Osteoblast (primary cell): ENCODE data around the gene TMEM270. TPM values are rescaled to one million over a fixed set of nuclear protein-coding genes. Genes with fewer than 3 reads are reported as not detected.

Experiments
- DNase-seq: peaks from one replicate; pipeline ENCODE4 v3.0.0; 2011; ENCODE audit warnings: low spot score, mixed read lengths; ENCODE audit not compliant: insufficient read length; ENCODE audit errors: missing footprints
- H2AFZ ChIP-seq: 2 replicates; pipeline ENCODE4 v1.6.0; 2011; ENCODE audit warnings: mild to moderate bottlenecking, low read length
- H3K27ac ChIP-seq: 2 replicates; pipeline ENCODE4 v1.5.1; 2011; ENCODE audit warnings: mild to moderate bottlenecking, low read depth, low read length, moderate library complexity
- H3K27me3 ChIP-seq: 2 replicates; pipeline ENCODE4 v1.6.0; 2012; ENCODE audit warnings: mild to moderate bottlenecking, control low read depth, inconsistent platforms, low read length, moderate library complexity; ENCODE audit not compliant: insufficient read depth
- H3K36me3 ChIP-seq: 2 replicates; pipeline ENCODE4 v1.5.1; 2011; ENCODE audit warnings: mild to moderate bottlenecking, low read length, control low read depth, moderate library complexity; ENCODE audit not compliant: insufficient read depth
- H3K4me1 ChIP-seq: 2 replicates; pipeline ENCODE4 v1.5.1; 2011; ENCODE audit warnings: mild to moderate bottlenecking, low read length, control low read depth, moderate library complexity; ENCODE audit not compliant: insufficient read depth
- H3K4me2 ChIP-seq: 2 replicates; pipeline ENCODE4 v1.6.0; 2011; ENCODE audit warnings: mild to moderate bottlenecking, low read length; ENCODE audit not compliant: insufficient read depth
- H3K4me3 ChIP-seq: fragments of 200-600 bp; sonication (generic); 3 replicates; pipeline ENCODE4 v1.5.1; 2012; ENCODE audit warnings: mild to moderate bottlenecking, low read length, inconsistent platforms; ENCODE audit not compliant: insufficient read depth
- H3K79me2 ChIP-seq: 2 replicates; pipeline ENCODE4 v1.6.0; 2012; ENCODE audit warnings: mild to moderate bottlenecking, low read length, control low read depth, inconsistent platforms; ENCODE audit not compliant: insufficient read depth
- H3K9me3 ChIP-seq: 2 replicates; pipeline ENCODE4 v1.5.1; 2011; ENCODE audit warnings: low read depth, low read length, control low read depth
- H4K20me1 ChIP-seq: 2 replicates; pipeline ENCODE4 v1.6.0; 2012; ENCODE audit warnings: mild to moderate bottlenecking, low read length, control low read depth; ENCODE audit not compliant: insufficient read depth
- total RNA-seq: library from RNA; depleted of rRNA; stranded (reverse); fragments of >200 nt; gene quantifications from 2 replicates; pipeline ENCODE4 v1.2.3, GENCODE V29; 2012
- TF ChIP-seq, protein P1 (sequence below): IDR thresholded peaks from 2 replicates; pipeline ENCODE4 v1.5.1; 2011; ENCODE audit warnings: mild to moderate bottlenecking, low read depth, low read length, moderate library complexity; ENCODE audit errors: extremely low read depth

The TMEM270 gene
- total RNA-seq, 1 donor: not detected

DNA sequence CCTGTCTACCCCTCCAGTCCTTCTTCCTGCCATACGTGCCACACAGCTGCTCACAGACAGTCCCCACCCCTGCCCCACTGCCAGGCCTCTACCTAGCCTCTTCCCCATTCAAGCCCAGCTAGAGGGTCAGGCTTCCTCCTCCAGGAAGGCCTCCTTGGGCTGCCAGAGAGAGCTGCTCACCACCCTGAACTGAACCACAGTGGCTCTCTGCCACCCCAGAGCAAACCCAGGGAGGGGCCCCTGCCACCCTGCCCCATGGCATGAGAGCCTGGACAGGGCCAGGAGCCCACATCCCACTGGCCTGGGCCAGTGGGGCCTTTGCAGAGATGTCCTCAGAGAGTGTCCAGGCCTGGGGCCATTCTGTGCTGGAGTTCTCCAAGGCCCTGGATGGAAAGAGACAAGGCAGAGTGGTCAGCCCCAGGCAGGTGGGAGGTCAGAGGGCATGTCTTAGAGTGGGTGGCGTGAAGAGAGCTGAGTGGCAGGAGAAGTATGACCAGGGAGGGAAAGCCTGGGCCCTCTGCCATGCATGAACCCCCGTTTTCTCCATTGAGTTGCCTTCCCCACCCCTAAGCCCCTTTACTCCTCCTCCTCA, 40.4 kb downstream of the TMEM270 start:
- Histone ChIP-seq H3K9me3 (no peaks in the 10 kb centered on the region), H3K79me2 (no peaks in the 10 kb centered on the region), H4K20me1 (no peaks in the 10 kb centered on the region), H3K4me1 (peaks cover 25% of the 10 kb centered on the region), H3K27me3 (no peaks in the 10 kb centered on the region), H2AFZ (no peak overlapping the region), H3K4me3 (no peak overlapping the region), H3K27ac (peak overlapping the region; percentile 40), H3K36me3 (no peaks in the 10 kb centered on the region), H3K4me2 (no peak overlapping the region)
- DNase-seq: peak; percentile 32
- TF ChIP-seq, protein P1, sequence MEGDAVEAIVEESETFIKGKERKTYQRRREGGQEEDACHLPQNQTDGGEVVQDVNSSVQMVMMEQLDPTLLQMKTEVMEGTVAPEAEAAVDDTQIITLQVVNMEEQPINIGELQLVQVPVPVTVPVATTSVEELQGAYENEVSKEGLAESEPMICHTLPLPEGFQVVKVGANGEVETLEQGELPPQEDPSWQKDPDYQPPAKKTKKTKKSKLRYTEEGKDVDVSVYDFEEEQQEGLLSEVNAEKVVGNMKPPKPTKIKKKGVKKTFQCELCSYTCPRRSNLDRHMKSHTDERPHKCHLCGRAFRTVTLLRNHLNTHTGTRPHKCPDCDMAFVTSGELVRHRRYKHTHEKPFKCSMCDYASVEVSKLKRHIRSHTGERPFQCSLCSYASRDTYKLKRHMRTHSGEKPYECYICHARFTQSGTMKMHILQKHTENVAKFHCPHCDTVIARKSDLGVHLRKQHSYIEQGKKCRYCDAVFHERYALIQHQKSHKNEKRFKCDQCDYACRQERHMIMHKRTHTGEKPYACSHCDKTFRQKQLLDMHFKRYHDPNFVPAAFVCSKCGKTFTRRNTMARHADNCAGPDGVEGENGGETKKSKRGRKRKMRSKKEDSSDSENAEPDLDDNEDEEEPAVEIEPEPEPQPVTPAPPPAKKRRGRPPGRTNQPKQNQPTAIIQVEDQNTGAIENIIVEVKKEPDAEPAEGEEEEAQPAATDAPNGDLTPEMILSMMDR: no peak

DNA sequence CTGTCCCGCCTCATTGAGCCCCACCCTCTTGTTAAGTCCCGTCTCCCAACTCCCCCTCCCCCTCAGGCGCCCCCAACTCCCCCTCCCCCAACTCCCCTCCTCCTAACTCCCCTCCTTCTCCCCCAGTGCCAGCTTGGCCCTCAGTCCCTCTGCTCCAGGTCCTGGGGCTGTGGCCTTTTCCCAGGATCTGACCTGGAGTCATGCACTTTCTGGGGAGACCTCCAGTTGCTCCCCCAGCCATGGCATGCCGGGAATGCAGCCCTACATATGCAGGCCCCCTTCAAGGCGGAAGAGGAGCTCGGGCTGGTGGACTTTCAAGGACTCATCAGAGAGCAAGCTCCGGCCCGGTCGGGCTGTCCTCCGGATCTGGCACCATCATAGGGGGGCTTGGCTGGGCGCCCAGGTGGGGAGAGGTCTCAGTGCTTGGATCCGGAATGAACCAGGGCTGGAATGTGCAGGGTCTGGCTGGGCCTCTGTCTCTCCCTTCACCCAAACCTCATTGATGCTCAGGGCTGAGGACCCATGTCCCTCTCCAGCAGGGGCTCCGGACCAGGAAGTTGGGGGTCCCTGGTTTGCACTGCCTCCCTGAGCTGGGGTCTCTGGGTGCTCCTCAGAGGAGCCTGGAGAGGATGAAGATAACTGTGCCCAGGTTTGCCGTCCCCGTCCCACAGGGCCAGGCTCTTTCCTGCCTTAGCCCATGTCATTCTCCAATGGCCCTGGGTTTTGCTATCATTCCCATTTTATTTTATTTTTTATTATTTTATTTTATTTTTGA, 41.1 kb downstream of the TMEM270 start:
- Histone ChIP-seq H3K4me2 (no peak overlapping the region), H3K27ac (no peak overlapping the region), H3K9me3 (no peaks in the 10 kb centered on the region), H3K79me2 (no peaks in the 10 kb centered on the region), H3K27me3 (no peaks in the 10 kb centered on the region), H2AFZ (no peak overlapping the region), H3K4me3 (no peak overlapping the region), H3K4me1 (peaks cover 18% of the 10 kb centered on the region), H4K20me1 (no peaks in the 10 kb centered on the region), H3K36me3 (no peaks in the 10 kb centered on the region)
- TF ChIP-seq, protein P1: no peak
- peak; percentile 30 for DNase-seq

DNA sequence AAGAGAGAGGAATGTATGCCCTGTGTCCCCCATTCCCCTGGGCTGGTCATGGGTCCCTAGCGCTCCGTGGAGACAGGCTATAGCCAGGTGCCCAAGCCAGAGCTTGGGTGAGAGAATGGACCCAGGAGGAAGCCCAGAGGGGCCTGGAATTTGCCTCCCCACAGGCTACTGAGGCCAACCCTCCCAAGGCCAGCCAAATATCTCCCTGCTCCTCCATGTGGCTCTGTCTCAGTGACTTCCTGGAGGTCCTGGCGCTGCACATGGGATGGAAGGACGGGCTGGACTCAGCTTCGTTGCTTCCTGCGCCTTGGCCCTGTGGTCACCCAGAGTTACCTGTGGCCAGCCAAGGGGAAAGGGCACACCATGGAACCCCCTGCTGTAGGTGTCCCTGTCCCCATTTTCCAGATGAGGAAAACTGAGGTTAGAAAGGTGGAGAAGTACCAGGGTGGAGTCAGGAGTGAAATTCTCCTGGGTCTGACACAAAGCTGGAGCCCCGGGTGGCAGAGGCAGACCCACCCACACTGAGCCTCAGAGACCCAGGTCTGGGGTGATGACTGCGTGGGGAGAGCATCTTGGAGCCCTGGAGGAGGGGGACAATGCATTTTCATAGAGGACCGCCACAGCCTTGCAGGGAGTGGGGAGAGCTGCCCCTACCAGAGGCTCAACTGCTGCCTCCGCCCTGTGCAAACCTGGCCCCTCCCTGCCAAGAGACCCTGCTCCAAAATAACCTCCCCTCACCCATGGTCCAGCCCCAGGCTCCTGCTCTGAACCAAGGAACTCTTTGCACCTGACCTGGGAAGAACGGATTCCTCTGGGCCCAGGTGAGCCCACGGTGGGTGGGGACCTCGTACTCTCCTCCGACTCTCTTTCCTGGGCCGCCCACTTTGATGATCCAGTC, 42.6 kb downstream of the TMEM270 start:
- H3K79me2 ChIP-seq: no peaks in the 10 kb centered on the region
- TF ChIP-seq, protein P1: no peak
- DNase-seq: peak; percentile 65
- H3K4me1 ChIP-seq: peaks cover 18% of the 10 kb centered on the region
- no peaks in the 10 kb centered on the region for H3K36me3 ChIP-seq
- H3K9me3 ChIP-seq: no peaks in the 10 kb centered on the region
- H3K4me3 ChIP-seq: no peak overlapping the region
- H3K27ac ChIP-seq: no peak overlapping the region
- no peaks in the 10 kb centered on the region for H3K27me3 ChIP-seq
- H3K4me2 ChIP-seq: no peak overlapping the region
- no peak overlapping the region for H2AFZ ChIP-seq
- no peaks in the 10 kb centered on the region for H4K20me1 ChIP-seq
